Ishikawa (cell line): Measurements from ENCODE around the gene SLC35E3.

ENCODE experiments used
- CEBPB ChIP-seq: IDR thresholded peaks from 2 replicates; pipeline ENCODE4 v1.6.1; 2012
- CREB1 ChIP-seq: IDR thresholded peaks from 2 replicates; pipeline ENCODE4 v1.6.1; 2012; ENCODE audit warnings: low read depth
- MAX ChIP-seq: IDR thresholded peaks from 2 replicates; pipeline ENCODE4 v1.6.1; 2012
- NFIC ChIP-seq: IDR thresholded peaks from 2 replicates; pipeline ENCODE4 v1.6.1; 2012
- RAD21 ChIP-seq: IDR thresholded peaks from 2 replicates; pipeline ENCODE4 v1.6.1; 2012; ENCODE audit warnings: low read depth
- REST ChIP-seq: IDR thresholded peaks from 2 replicates; pipeline ENCODE4 v1.6.1; 2012; ENCODE audit warnings: low read depth, mild to moderate bottlenecking
- ZBTB7A ChIP-seq: IDR thresholded peaks from 2 replicates; pipeline ENCODE4 v1.6.1; 2012; ENCODE audit warnings: low read depth

- TF ChIP-seq NFIC (no peak), REST (no peak; the same call in 1 of the 2 replicates), CEBPB (no peak), CREB1 (no peak), RAD21 (no peak), ZBTB7A (no peak), MAX (no peak)
Measured at GRCh38 chr12:68766646-68767045, 20.7 kb downstream of the SLC35E3 start.
